Measurements from ENCODE around the gene ZNF135.

ZNF135 gene

GRCh38 chr19:58095328-58095727 lies 36.2 kb downstream of the ZNF135 start:
- no peak for DNase-seq

DNA sequence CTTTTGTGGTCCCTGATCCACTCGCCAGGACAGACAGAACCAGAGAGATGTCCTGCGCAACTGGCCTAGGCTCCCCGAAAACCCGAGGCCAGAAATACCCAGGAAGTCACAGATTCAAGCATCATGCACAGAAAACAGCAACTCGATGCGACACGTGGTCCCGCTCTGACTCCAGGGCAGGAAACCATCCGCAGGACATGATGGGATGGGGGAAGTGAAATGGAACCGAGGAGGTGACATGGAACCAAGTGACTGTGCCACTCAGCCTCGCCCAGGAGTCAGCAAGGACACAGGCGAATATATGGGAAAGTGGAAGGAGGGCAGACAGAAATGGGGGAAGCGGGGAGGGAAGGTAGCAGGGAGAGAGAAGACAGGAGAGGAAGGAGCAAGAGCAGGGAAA lies 37.8 kb downstream of the ZNF135 start:
- DNase-seq: no peak

DNA sequence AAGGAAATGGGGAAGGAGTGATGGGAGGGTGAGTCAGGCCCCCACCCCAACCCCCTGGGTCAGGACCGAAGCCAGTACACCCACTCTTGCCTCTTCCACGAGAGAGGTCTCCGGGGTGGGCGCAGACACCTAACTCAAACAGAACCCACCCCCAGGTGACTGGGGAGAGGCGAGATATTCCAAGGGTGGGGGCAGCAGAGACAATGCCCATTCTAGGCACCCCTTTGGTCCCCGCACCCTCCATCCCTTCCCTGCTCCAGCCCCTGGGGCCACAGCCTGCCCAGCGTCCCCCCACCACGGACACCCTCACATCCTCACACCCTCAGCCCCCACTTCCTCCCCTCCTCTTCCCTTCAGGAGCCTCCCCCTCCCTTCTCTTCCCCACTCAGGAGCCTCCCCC lies 38.3 kb downstream of the ZNF135 start:
- DNase-seq: no peak

GRCh38 chr19:58097781-58098681 lies 38.9 kb downstream of the ZNF135 start, which contains the start of gene ZSCAN18:
Gene ZSCAN18, minus strand, starts transcription at chr19:58098231. Its CDS starts 7,964 bp downstream, at chr19:58090267.
- DNase-seq: peak; percentile 94 to 98

- no peak for DNase-seq
Measured at GRCh38 chr19:58098682-58098998, 39.6 kb downstream of the ZNF135 start.

- DNase-seq: no peak
Measured at GRCh38 chr19:58107778-58108545, 48.9 kb downstream of the ZNF135 start.

DNA sequence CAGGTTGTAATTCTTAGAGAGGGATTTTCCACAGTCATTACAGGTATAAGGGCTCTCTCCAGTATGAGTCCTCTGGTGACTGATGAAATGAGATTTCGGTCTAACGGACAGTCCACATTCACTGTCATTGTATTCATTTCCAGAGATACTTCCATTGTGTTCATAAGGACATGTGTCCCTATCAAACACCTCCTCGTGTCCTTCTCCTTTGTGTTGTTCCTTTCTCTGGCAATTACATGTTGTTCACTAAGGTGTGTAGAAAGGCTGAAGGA lies 49.4 kb downstream of the ZNF135 start:
- no peak for DNase-seq

DNA sequence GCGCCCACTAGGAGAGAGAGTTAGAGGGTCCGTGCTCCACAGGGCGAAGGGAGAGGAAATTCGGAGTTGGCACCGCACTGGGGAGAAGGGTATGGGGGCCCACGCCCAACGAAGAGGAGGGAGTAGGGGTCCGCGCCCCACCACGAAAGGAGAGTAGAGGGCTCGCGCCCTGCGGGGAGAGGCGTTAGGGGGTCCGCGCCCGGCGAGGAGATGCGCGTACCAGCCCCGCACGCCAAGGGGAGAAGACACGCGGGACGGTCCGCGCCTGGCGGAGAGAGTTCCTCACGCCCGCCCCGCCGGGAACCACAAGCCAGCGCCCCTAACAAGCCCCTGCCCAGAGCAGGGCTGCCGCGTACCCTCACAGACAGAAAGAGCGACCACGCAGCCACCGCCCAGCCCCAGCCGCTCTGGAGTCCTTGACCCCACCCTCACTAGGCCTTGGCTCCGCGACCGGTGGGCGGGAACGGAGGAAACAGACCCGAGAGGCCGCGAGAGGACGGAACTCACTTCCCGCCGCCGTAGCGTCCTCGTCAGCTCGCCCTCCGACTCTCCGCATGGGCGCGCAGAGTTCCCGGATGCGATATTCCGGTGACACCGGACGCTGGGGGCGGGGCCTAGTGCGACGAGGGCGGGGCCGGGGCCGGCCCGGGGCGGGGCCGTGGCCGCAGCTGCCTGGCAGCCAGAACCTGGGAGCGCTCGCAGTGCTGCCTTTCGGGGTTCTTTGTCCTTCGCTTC lies 58.9 kb downstream of the ZNF135 start:
- DNase-seq: no peak

- no peak for DNase-seq
Measured at GRCh38 chr19:58118979-58119733, 60.1 kb downstream of the ZNF135 start.

All from NCI-H524 (cell line).